GM13977 (cell line): ENCODE measurements around the gene UCN2.

Experiments
- DNase-seq: peaks from one replicate; pipeline ENCODE4 v3.0.0; 2012; ENCODE audit warnings: low spot score
- CTCF ChIP-seq: IDR thresholded peaks from 2 replicates; pipeline ENCODE4 v1.5.1; 2012; ENCODE audit warnings: mild to moderate bottlenecking, control low read depth; ENCODE audit not compliant: insufficient read depth; ENCODE audit errors: extremely low read depth, missing control alignments
- in situ Hi-C: fragments of 300-500 bp; cut with MboI; formaldehyde crosslinking; loops from one replicate; pipeline ENCODE4 v1.12.0; 2022; ENCODE audit warnings: low sequenced_read_pairs, low pct_unique_long_range_greater_than_20kb, mixed read lengths, inconsistent platforms; ENCODE audit not compliant: unreplicated experiment

UCN2 gene

GRCh38 chr3:48599509-48600285 lies 36.1 kb upstream of the UCN2 start:
- in situ Hi-C loops = no loop called here
- no peak for TF ChIP-seq CTCF
- DNase-seq = no peak

DNA sequence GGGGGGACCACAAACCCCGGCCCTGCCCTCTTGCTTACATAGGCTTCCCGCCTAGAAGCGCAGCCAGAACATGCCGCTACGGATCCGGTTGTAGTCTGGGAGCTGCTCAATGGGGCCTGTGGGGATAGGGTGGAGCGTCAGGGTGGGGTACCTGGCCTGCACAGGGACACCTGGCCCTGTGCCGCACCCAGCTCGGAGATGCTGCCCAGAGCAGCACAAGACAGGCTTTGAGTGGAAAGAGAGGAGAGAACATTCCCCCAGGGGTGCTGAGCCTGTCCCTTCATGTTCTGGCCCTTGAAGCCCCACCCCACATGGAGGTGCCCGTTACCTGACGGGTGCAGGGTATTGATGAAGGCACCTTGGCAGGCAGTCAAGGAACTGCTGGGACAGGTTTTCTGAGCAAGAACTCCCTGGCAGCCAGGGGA lies 35.5 kb upstream of the UCN2 start:
- in situ Hi-C loops = no loop called here
- no peak for DNase-seq
- TF ChIP-seq CTCF = no peak

DNA sequence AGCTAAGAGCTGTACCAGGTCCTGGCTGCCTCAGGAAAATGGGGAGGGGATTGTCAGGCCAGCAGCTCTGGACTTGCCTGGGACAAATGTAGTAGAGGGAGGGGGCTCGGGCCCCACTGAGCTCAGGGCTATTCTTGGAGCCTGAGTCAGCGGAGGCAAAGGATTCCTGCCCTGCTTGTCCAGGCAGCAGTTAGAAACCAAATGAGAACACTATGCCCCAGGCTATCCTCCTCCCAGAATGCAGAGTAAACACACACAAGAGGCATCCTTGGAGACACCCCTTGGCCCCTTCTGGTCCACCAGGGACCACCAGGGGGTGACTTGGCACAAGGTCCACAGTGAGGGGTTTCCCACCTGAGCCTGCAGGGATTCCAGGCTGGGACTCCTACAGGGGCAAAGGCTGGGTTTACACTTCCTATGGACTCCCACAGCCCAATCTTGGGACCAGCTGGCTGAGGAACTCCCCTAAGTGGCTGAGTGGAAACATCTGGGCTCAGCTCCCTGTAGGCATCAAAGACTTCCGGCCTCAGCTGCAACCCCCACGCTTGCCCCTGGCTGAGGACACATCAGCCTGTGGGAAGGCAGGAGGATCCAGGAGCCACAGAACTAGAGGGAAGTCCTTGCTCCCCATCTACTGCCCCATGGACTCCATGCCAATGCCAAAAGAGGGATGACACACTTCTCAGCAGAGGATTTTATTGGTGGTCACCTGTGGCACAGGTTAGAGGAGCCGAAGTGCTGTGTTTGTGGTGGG lies 34.9 kb upstream of the UCN2 start:
- in situ Hi-C loops = no loop called here
- no peak for DNase-seq
- TF ChIP-seq CTCF = no peak

GRCh38 chr3:48597408-48597800 lies 33.8 kb upstream of the UCN2 start:
- no peak for TF ChIP-seq CTCF
- in situ Hi-C loops = no loop called here
- DNase-seq = no peak

- in situ Hi-C loops = no loop called here
- no peak for DNase-seq
- no peak for TF ChIP-seq CTCF
Observed at GRCh38 chr3:48596676-48597407, 33.3 kb upstream of the UCN2 start.

GRCh38 chr3:48596157-48596556 lies 32.6 kb upstream of the UCN2 start:
- in situ Hi-C loops = no loop called here
- no peak for TF ChIP-seq CTCF
- DNase-seq = no peak
